OCI-LY1 (cell line): ENCODE data around the gene RAMP3.

Experiments
- H2AFZ ChIP-seq: fragments of 200-600 bp; sonication (generic), shearing (Covaris generic); 2 replicates; pipeline ENCODE4 v1.6.0; 2014; ENCODE audit warnings: antibody characterized with exemption, mild to moderate bottlenecking, low read length
- H3F3A ChIP-seq: fragments of 200-600 bp; sonication (generic), shearing (Covaris generic); 2 replicates; pipeline ENCODE4 v1.6.0; 2014; ENCODE audit warnings: mild to moderate bottlenecking, antibody characterized with exemption, low read length, moderate library complexity; ENCODE audit not compliant: insufficient read depth
- H3K27ac ChIP-seq: fragments of 200-600 bp; sonication (generic); 2 replicates; pipeline ENCODE4 v1.5.1; 2014; ENCODE audit warnings: low read length, mixed run types, mild to moderate bottlenecking, low read depth; ENCODE audit not compliant: poor library complexity, severe bottlenecking
- H3K27me3 ChIP-seq: fragments of 200-600 bp; sonication (generic); 2 replicates; pipeline ENCODE4 v1.6.0; 2014; ENCODE audit warnings: antibody characterized with exemption, mild to moderate bottlenecking, low read length, moderate library complexity; ENCODE audit not compliant: insufficient read depth
- H3K36me3 ChIP-seq: fragments of 200-600 bp; sonication (generic); 2 replicates; pipeline ENCODE4 v1.6.1; 2014; ENCODE audit warnings: mild to moderate bottlenecking, antibody characterized with exemption, low read length, moderate library complexity, mixed read lengths; ENCODE audit not compliant: insufficient read depth
- H3K4me1 ChIP-seq: fragments of 200-600 bp; sonication (generic); 2 replicates; pipeline ENCODE4 v1.5.1; 2014; ENCODE audit warnings: mild to moderate bottlenecking, low read length, moderate library complexity; ENCODE audit not compliant: insufficient read depth, severe bottlenecking
- H3K4me2 ChIP-seq: fragments of 200-600 bp; sonication (generic), shearing (Covaris generic); 2 replicates; pipeline ENCODE4 v1.6.1; 2014; ENCODE audit warnings: low read length
- H3K4me3 ChIP-seq: fragments of 200-600 bp; sonication (generic); 2 replicates; pipeline ENCODE4 v1.5.1; 2014; ENCODE audit warnings: low read length, low read depth, mild to moderate bottlenecking, mixed read lengths; ENCODE audit not compliant: poor library complexity, severe bottlenecking
- H3K79me2 ChIP-seq: fragments of 200-600 bp; shearing (Covaris generic); 2 replicates; pipeline ENCODE4 v1.6.1; 2016; ENCODE audit warnings: mixed run types, low read length, mixed read lengths; ENCODE audit not compliant: insufficient read depth
- H3K9ac ChIP-seq: fragments of 200-600 bp; sonication (generic), shearing (Covaris generic); 2 replicates; pipeline ENCODE4 v1.6.1; 2014; ENCODE audit warnings: mild to moderate bottlenecking, low read length, mixed read lengths
- H3K9me2 ChIP-seq: fragments of 200-600 bp; sonication (generic), shearing (Covaris generic); 2 replicates; pipeline ENCODE4 v1.6.1; 2014; ENCODE audit warnings: low read depth, mild to moderate bottlenecking, low read length, mixed read lengths
- H3K9me3 ChIP-seq: fragments of 200-600 bp; shearing (Covaris generic); 2 replicates; pipeline ENCODE4 v1.6.1; 2014; ENCODE audit warnings: low read length, mixed read lengths
- H4K20me1 ChIP-seq: fragments of 200-600 bp; sonication (generic), shearing (Covaris generic); 2 replicates; pipeline ENCODE4 v1.6.0; 2016; ENCODE audit warnings: mild to moderate bottlenecking, low read length; ENCODE audit not compliant: insufficient read depth
- EZH2 ChIP-seq: fragments of 200-600 bp; sonication (generic), shearing (Covaris generic); IDR thresholded peaks from 2 replicates; pipeline ENCODE4 v1.8.0; 2017; ENCODE audit warnings: borderline replicate concordance, mixed run types, mild to moderate bottlenecking, antibody characterized with exemption, low read length, moderate library complexity, mixed read lengths
- TF ChIP-seq, protein P1 (sequence below): fragments of 200-600 bp; sonication (generic), shearing (Covaris generic); IDR thresholded peaks from 2 replicates; pipeline ENCODE4 v1.5.1; 2017; ENCODE audit warnings: mild to moderate bottlenecking, antibody characterized with exemption, low read length, moderate library complexity, mixed read lengths

The RAMP3 gene

DNA sequence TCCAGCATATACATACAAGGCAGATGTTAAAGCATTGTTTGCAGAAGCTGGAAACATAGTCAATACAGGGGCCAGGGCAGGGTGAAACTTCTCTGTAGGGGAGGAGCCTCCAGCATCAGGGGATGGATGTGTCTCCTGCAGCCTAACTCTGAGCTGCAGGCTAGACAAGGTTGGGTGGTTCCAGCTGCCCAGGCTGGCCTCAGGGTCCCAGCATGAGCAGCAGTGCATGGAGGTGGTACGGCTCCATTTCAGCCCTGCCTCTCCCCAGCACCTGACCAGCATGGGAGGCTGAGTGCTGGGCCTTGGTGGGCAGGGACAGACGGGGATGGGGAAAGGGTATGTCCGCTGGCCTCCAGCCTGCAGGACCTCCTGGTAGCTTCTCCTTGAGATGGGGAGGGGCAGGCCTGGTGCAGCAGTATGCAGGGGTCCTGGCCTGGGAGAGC lies 38.7 kb upstream of the RAMP3 start:
- no peak overlapping the region for H3K4me3 ChIP-seq
- no peaks in the 10 kb centered on the region for H3K9me3 ChIP-seq
- no peaks in the 10 kb centered on the region for H3K79me2 ChIP-seq
- H3K4me2 ChIP-seq, result no peak overlapping the region
- peaks cover 19% of the 10 kb centered on the region for H3K27me3 ChIP-seq
- no peak overlapping the region for H2AFZ ChIP-seq
- TF ChIP-seq EZH2, result no peak
- TF ChIP-seq, protein P1, sequence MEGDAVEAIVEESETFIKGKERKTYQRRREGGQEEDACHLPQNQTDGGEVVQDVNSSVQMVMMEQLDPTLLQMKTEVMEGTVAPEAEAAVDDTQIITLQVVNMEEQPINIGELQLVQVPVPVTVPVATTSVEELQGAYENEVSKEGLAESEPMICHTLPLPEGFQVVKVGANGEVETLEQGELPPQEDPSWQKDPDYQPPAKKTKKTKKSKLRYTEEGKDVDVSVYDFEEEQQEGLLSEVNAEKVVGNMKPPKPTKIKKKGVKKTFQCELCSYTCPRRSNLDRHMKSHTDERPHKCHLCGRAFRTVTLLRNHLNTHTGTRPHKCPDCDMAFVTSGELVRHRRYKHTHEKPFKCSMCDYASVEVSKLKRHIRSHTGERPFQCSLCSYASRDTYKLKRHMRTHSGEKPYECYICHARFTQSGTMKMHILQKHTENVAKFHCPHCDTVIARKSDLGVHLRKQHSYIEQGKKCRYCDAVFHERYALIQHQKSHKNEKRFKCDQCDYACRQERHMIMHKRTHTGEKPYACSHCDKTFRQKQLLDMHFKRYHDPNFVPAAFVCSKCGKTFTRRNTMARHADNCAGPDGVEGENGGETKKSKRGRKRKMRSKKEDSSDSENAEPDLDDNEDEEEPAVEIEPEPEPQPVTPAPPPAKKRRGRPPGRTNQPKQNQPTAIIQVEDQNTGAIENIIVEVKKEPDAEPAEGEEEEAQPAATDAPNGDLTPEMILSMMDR, result no peak
- H3F3A ChIP-seq, result no peaks in the 10 kb centered on the region
- no peak overlapping the region for H3K27ac ChIP-seq
- H3K9ac ChIP-seq, result no peak overlapping the region
- H3K4me1 ChIP-seq, result no peaks in the 10 kb centered on the region
- H3K36me3 ChIP-seq, result no peaks in the 10 kb centered on the region
- no peaks in the 10 kb centered on the region for H3K9me2 ChIP-seq
- no peaks in the 10 kb centered on the region for H4K20me1 ChIP-seq

GRCh38 chr7:45119550-45119949 lies 38.0 kb upstream of the RAMP3 start:
- Histone ChIP-seq H4K20me1 (no peaks in the 10 kb centered on the region), H3K4me2 (no peak overlapping the region)

GRCh38 chr7:45122975-45123860 lies 34.4 kb upstream of the RAMP3 start:
- H3K27me3 ChIP-seq, result peaks cover 4% of the 10 kb centered on the region; the same call in 1 of the 2 replicates
- no peaks in the 10 kb centered on the region for H3K9me3 ChIP-seq
- H3K4me3 ChIP-seq, result no peak overlapping the region
- no peaks in the 10 kb centered on the region for H3K36me3 ChIP-seq
- H3K4me2 ChIP-seq, result no peak overlapping the region
- H3K4me1 ChIP-seq, result no peaks in the 10 kb centered on the region
- H4K20me1 ChIP-seq, result no peaks in the 10 kb centered on the region
- H3K9ac ChIP-seq, result no peak overlapping the region
- no peak overlapping the region for H3K27ac ChIP-seq
- no peaks in the 10 kb centered on the region for H3K79me2 ChIP-seq
- no peaks in the 10 kb centered on the region for H3F3A ChIP-seq
- no peak overlapping the region for H2AFZ ChIP-seq
- no peaks in the 10 kb centered on the region for H3K9me2 ChIP-seq
- no peak for TF ChIP-seq EZH2
- TF ChIP-seq, protein P1, result no peak

More at GRCh38 chr7:45119550-45119949, 38.0 kb upstream of the RAMP3 start:
- Histone ChIP-seq H3F3A (no peaks in the 10 kb centered on the region), H3K9ac (no peak overlapping the region), H3K79me2 (no peaks in the 10 kb centered on the region), H3K27ac (no peak overlapping the region), H3K27me3 (peaks cover 19% of the 10 kb centered on the region), H3K4me1 (no peaks in the 10 kb centered on the region), H3K4me3 (no peak overlapping the region), H3K9me2 (no peaks in the 10 kb centered on the region), H2AFZ (no peak overlapping the region), H3K9me3 (no peaks in the 10 kb centered on the region), H3K36me3 (no peaks in the 10 kb centered on the region)
- no peak for TF ChIP-seq EZH2
- TF ChIP-seq, protein P1, result no peak
